H9 (cell line): ENCODE data around the gene NUPR1. TPM values are rescaled to one million over a fixed set of nuclear protein-coding genes. Genes with fewer than 3 reads are reported as not detected.

ENCODE experiments used
- DNase-seq: peaks from one replicate; pipeline ENCODE4 v3.0.0-alpha.2; 2017
- H2AFZ ChIP-seq: one replicate; pipeline ENCODE4 v1.6.1; 2013; ENCODE audit warnings: mild to moderate bottlenecking, low read length, control low read depth, moderate library complexity
- H2AK5ac ChIP-seq: 2 replicates; pipeline ENCODE4 v1.6.1; 2013; ENCODE audit warnings: low read length, control low read depth, mixed read lengths; ENCODE audit not compliant: insufficient read length
- H2BK120ac ChIP-seq: one replicate; pipeline ENCODE4 v1.6.1; 2013; ENCODE audit warnings: low read depth, mild to moderate bottlenecking, low read length, control low read depth, inconsistent platforms; ENCODE audit not compliant: poor library complexity, severe bottlenecking
- H2BK12ac ChIP-seq: 2 replicates; pipeline ENCODE4 v1.6.1; 2013; ENCODE audit warnings: low read length, control low read depth, mixed read lengths, low read depth; ENCODE audit not compliant: insufficient read length
- H2BK15ac ChIP-seq: 2 replicates; pipeline ENCODE4 v1.6.1; 2013; ENCODE audit warnings: low read depth, low read length, control low read depth
- H2BK20ac ChIP-seq: one replicate; pipeline ENCODE4 v1.6.1; 2013; ENCODE audit warnings: low read depth, mild to moderate bottlenecking, low read length, control low read depth, inconsistent platforms; ENCODE audit not compliant: poor library complexity, severe bottlenecking
- H2BK5ac ChIP-seq: 2 replicates; pipeline ENCODE4 v1.6.1; 2013; ENCODE audit warnings: low read length, control low read depth, mixed read lengths; ENCODE audit not compliant: insufficient read length
- H3K14ac ChIP-seq: 2 replicates; pipeline ENCODE4 v1.6.1; 2013; ENCODE audit warnings: low read length, control low read depth; ENCODE audit not compliant: insufficient read depth
- H3K18ac ChIP-seq: 2 replicates; pipeline ENCODE4 v1.6.1; 2013; ENCODE audit warnings: low read depth, mild to moderate bottlenecking, mixed read lengths, low read length, control low read depth; ENCODE audit not compliant: insufficient read length
- H3K23ac ChIP-seq: 2 replicates; pipeline ENCODE4 v1.6.1; 2013; ENCODE audit warnings: low read length, control low read depth, mixed read lengths, low read depth; ENCODE audit not compliant: insufficient read length
- H3K23me2 ChIP-seq: 2 replicates; pipeline ENCODE4 v1.6.1; 2013; ENCODE audit warnings: low read depth, mild to moderate bottlenecking, mixed read lengths, low read length, control low read depth; ENCODE audit not compliant: insufficient read length, poor library complexity, severe bottlenecking
- H3K27ac ChIP-seq: 2 replicates; pipeline ENCODE4 v1.5.1; 2013; ENCODE audit warnings: low read length, control low read depth, mixed read lengths, low read depth; ENCODE audit not compliant: insufficient read length
- H3K27me3 ChIP-seq: 2 replicates; pipeline ENCODE4 v1.6.1; 2013; ENCODE audit warnings: low read length, control low read depth, inconsistent platforms; ENCODE audit not compliant: insufficient read depth
- H3K4ac ChIP-seq: 2 replicates; pipeline ENCODE4 v1.6.1; 2013; ENCODE audit warnings: low read depth, mild to moderate bottlenecking, control low read depth, inconsistent platforms, low read length, moderate library complexity
- H3K4me1 ChIP-seq: 2 replicates; pipeline ENCODE4 v1.6.1; 2013; ENCODE audit warnings: low read length, control low read depth, inconsistent platforms; ENCODE audit not compliant: insufficient read depth
- H3K4me2 ChIP-seq: 2 replicates; pipeline ENCODE4 v1.6.1; 2013; ENCODE audit warnings: low read length, control low read depth, mixed read lengths; ENCODE audit not compliant: insufficient read length, insufficient read depth
- H3K56ac ChIP-seq: 2 replicates; pipeline ENCODE4 v1.6.1; 2013; ENCODE audit warnings: low read depth, mild to moderate bottlenecking, mixed read lengths, low read length, control low read depth; ENCODE audit not compliant: insufficient read length
- H3K79me1 ChIP-seq: 2 replicates; pipeline ENCODE4 v1.6.1; 2013; ENCODE audit warnings: low read depth, mild to moderate bottlenecking, moderate library complexity, low read length, control low read depth, inconsistent platforms; ENCODE audit not compliant: insufficient read depth, poor library complexity, severe bottlenecking
- H3K79me2 ChIP-seq: 2 replicates; pipeline ENCODE4 v1.6.1; 2013; ENCODE audit warnings: low read length, control low read depth, inconsistent platforms; ENCODE audit not compliant: insufficient read depth
- H3K9ac ChIP-seq: 2 replicates; pipeline ENCODE4 v1.6.1; 2013; ENCODE audit warnings: low read length, control low read depth, mixed read lengths; ENCODE audit not compliant: insufficient read length; ENCODE audit errors: extremely low read depth
- H3K9me3 ChIP-seq: one replicate; pipeline ENCODE4 v1.6.1; 2013; ENCODE audit warnings: low read depth, low read length, inconsistent platforms; ENCODE audit not compliant: control insufficient read depth
- H3T11ph ChIP-seq: one replicate; pipeline ENCODE4 v1.6.1; 2013; ENCODE audit warnings: mild to moderate bottlenecking, low read length, control low read depth, inconsistent platforms
- H4K20me1 ChIP-seq: one replicate; pipeline ENCODE4 v1.6.1; 2013; ENCODE audit not compliant: control insufficient read depth, insufficient read length, insufficient read depth
- H4K5ac ChIP-seq: 2 replicates; pipeline ENCODE4 v1.6.1; 2013; ENCODE audit warnings: low read depth, mild to moderate bottlenecking, mixed read lengths, low read length, control low read depth; ENCODE audit not compliant: insufficient read length
- H4K8ac ChIP-seq: replicated peaks from 2 replicates; pipeline ENCODE4 v1.6.1; 2013; ENCODE audit warnings: low read length, control low read depth, mixed read lengths, low read depth; ENCODE audit not compliant: insufficient read length
- H4K91ac ChIP-seq: 2 replicates; pipeline ENCODE4 v1.6.1; 2013; ENCODE audit warnings: low read depth, mild to moderate bottlenecking, moderate library complexity, mixed read lengths, low read length, control low read depth; ENCODE audit not compliant: insufficient read length
- H3K27ac Mint-ChIP-seq, 3 experiments: 2 replicates in 2 of 3; 3 replicates in 1 of 3; pipeline ENCODE4 v1.8.0; 2020 to 2021; ENCODE audit warnings: mixed read lengths in 3 of 3, mild to moderate bottlenecking in 1 of 3, moderate library complexity in 1 of 3
- H3K27me3 Mint-ChIP-seq: 2 replicates; pipeline ENCODE4 v1.8.0; 2021; ENCODE audit warnings: low read depth, mild to moderate bottlenecking, moderate library complexity, mixed read lengths
- H3K36me3 Mint-ChIP-seq, 3 experiments: 2 replicates in 2 of 3; 3 replicates in 1 of 3; pipeline ENCODE4 v1.8.0; 2020 to 2021; ENCODE audit warnings: low read depth in 3 of 3, mixed read lengths in 3 of 3; ENCODE audit not compliant: insufficient read depth in 1 of 3
- H3K4me1 Mint-ChIP-seq, 2 experiments: 2 replicates each; pipeline ENCODE4 v1.8.0; 2020; ENCODE audit warnings: mixed read lengths in 2 of 2
- H3K4me3 Mint-ChIP-seq, 2 experiments: 2 replicates in 1 of 2; 3 replicates in 1 of 2; pipeline ENCODE4 v1.8.0; 2020 to 2021; ENCODE audit warnings: mild to moderate bottlenecking in 2 of 2, mixed read lengths in 2 of 2, moderate library complexity in 1 of 2
- H3K9me3 Mint-ChIP-seq, 2 experiments: 2 replicates in 1 of 2; 3 replicates in 1 of 2; pipeline ENCODE4 v1.8.0; 2020; ENCODE audit warnings: mild to moderate bottlenecking in 2 of 2, mixed read lengths in 2 of 2, moderate library complexity in 1 of 2
- WGBS: extraction: QIAGEN DNeasy Blood & Tissue Kit; methylation state at CpG from one replicate; pipeline ENCODE4 v1.1.7; 2013; ENCODE audit warnings: missing lambda C conversion rate, low lambda C conversion rate, mixed read lengths; ENCODE audit not compliant: insufficient read length; ENCODE audit errors: extremely low coverage; 5-methylcytosine and 5-hydroxymethylcytosine counted together
- total RNA-seq: library from RNA; stranded (reverse); gene quantifications from 2 replicates; pipeline ENCODE4 v1.2.1, GENCODE V29; 2021
- TF ChIP-seq, protein P1 (sequence below): fragments of 200-600 bp; sonication (generic); conservative IDR thresholded peaks from 3 replicates; pipeline ENCODE4 v1.8.0; 2021; ENCODE audit warnings: antibody characterized with exemption, mild to moderate bottlenecking

The NUPR1 gene
- total RNA-seq, 1 experiment from 2014 or later, result 0.35 TPM

DNA sequence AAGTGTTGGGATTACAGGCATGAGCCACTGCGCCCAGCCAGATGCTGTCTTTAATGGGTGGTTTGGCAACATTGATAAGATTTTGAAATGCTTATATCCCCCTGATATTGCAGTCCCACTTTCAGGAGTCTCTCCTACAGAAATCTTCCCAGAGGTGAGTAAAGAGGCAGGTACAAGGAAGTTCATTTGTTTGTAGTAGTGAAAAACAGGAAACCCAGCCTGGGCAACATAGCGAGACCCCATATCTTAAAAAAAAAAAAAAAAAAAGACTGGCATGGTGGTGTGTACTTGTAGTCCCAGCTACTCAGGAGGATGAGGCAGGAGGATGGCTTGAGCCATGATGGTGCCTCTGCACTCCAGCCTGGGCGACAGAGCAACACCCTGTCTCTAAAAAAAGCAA lies 6.2 kb upstream of the NUPR1 start:
- TF ChIP-seq, protein P1, sequence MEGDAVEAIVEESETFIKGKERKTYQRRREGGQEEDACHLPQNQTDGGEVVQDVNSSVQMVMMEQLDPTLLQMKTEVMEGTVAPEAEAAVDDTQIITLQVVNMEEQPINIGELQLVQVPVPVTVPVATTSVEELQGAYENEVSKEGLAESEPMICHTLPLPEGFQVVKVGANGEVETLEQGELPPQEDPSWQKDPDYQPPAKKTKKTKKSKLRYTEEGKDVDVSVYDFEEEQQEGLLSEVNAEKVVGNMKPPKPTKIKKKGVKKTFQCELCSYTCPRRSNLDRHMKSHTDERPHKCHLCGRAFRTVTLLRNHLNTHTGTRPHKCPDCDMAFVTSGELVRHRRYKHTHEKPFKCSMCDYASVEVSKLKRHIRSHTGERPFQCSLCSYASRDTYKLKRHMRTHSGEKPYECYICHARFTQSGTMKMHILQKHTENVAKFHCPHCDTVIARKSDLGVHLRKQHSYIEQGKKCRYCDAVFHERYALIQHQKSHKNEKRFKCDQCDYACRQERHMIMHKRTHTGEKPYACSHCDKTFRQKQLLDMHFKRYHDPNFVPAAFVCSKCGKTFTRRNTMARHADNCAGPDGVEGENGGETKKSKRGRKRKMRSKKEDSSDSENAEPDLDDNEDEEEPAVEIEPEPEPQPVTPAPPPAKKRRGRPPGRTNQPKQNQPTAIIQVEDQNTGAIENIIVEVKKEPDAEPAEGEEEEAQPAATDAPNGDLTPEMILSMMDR, result no peak
- Histone ChIP-seq H3K79me2 (no peaks in the 10 kb centered on the region), H3K4me1 (no peaks in the 10 kb centered on the region), H4K5ac (no peak overlapping the region), H3T11ph (no peak overlapping the region), H3K79me1 (no peaks in the 10 kb centered on the region), H2BK12ac (no peak overlapping the region), H2AK5ac (no peak overlapping the region), H3K27me3 (no peaks in the 10 kb centered on the region), H3K56ac (no peak overlapping the region), H3K27ac (no peak overlapping the region), H3K4ac (no peak overlapping the region), H2BK5ac (no peak overlapping the region), H2BK20ac (no peak overlapping the region), H4K8ac (no peak overlapping the region), H2BK15ac (no peak overlapping the region), H3K4me2 (no peak overlapping the region), H3K23me2 (no peaks in the 10 kb centered on the region), H3K23ac (no peak overlapping the region), H3K9me3 (no peaks in the 10 kb centered on the region), H3K14ac (no peak overlapping the region), H2BK120ac (no peak overlapping the region), H3K18ac (no peak overlapping the region), H2AFZ (no peak overlapping the region), H4K91ac (no peak overlapping the region), H4K20me1 (no peaks in the 10 kb centered on the region), H3K9ac (no peak overlapping the region)
- Mint-ChIP-seq H3K9me3 (no peaks in the 10 kb centered on the region), H3K4me1 (0 out of 4 replicates have a peak, but pooled peaks cover 2 to 4% of the 10 kb centered on the region in 2 experiments), H3K36me3 (no peaks in the 10 kb centered on the region; a peak in 1 of 7 replicates), H3K4me3 (no peak overlapping the region), H3K27ac (no peak overlapping the region), H3K27me3 (peaks cover 2% of the 10 kb centered on the region)
- WGBS, result no CpG with 5 or more reads among the region's 3 CpGs
- no peak for DNase-seq
